ENCODE measurements around the gene CADPS2.

DNA sequence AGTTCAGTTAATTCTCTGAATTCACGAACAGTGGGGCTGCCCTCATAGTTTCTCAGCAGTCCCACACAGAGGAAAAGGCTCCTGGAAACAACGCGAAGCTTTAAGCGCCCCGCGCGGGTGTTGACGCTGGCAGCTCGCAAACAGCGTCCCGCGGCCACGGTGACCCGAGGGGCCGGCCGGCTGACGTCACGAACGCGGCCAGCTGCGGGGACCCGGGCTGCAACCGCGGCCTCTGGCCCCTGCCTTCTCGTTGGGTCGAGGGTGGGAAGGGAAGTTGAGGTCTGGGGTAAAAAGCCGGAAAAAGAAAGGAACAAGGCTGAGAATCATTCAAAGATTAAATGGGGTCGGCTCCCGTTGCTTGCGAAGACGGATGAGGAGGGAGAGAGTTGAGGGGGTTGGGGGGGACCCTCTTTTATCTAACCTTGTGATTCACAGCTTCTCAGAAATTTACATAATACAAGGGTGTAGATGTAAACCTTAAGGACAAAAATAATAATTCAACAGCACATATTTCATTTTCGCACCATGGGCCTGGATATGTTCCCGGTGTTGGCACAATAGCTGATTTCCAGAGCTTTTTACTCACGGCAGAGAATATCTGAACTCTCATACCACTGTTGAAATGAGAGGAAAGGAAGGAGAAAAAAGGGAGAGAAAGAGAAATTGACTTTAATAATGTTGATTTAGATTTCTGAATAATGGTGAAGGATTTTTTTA, 574.4 kb downstream of the CADPS2 start:
- no peak for TF ChIP-seq POLR2A (IDR thresholded peaks at IDR 0.05)
- TF ChIP-seq, protein P1, sequence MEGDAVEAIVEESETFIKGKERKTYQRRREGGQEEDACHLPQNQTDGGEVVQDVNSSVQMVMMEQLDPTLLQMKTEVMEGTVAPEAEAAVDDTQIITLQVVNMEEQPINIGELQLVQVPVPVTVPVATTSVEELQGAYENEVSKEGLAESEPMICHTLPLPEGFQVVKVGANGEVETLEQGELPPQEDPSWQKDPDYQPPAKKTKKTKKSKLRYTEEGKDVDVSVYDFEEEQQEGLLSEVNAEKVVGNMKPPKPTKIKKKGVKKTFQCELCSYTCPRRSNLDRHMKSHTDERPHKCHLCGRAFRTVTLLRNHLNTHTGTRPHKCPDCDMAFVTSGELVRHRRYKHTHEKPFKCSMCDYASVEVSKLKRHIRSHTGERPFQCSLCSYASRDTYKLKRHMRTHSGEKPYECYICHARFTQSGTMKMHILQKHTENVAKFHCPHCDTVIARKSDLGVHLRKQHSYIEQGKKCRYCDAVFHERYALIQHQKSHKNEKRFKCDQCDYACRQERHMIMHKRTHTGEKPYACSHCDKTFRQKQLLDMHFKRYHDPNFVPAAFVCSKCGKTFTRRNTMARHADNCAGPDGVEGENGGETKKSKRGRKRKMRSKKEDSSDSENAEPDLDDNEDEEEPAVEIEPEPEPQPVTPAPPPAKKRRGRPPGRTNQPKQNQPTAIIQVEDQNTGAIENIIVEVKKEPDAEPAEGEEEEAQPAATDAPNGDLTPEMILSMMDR (IDR thresholded peaks at IDR 0.05), result no peak

All from right lobe of liver (tissue), 4 donors.